GM18508 (cell line): ENCODE data around the gene OCIAD2.
"Not testable (repeated sequence)": the region's sequence is repeated elsewhere in the genome, so short reads cannot be mapped to it uniquely, and the experiment has no call there.

Experiments
- ATAC-seq: cut with Tn5 transposase; IDR thresholded peaks from one replicate; pipeline ENCODE4 v1.9.1; 2021; ENCODE audit warnings: moderate number of reproducible peaks; ENCODE audit not compliant: insufficient read depth, unreplicated experiment

The OCIAD2 gene

DNA sequence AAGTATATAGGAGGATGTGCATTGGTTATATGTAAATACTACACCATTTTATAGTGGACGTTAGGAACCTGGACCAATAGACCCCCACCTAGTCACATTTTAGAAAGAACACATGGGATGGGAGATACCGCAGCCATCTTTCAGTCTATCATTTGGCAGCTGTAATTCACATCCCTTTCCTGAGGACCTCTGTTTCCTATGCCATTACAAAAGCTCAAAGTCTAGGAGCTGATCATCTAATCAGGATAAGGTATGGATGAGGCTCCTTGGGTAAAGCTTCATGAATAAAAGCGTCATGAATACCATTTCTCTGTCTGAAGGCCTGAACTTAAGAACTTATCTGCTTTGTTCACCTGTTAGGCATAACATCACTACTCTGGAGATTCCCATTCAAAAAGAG lies 44.5 kb downstream of the OCIAD2 start:
- no peak for ATAC-seq

DNA sequence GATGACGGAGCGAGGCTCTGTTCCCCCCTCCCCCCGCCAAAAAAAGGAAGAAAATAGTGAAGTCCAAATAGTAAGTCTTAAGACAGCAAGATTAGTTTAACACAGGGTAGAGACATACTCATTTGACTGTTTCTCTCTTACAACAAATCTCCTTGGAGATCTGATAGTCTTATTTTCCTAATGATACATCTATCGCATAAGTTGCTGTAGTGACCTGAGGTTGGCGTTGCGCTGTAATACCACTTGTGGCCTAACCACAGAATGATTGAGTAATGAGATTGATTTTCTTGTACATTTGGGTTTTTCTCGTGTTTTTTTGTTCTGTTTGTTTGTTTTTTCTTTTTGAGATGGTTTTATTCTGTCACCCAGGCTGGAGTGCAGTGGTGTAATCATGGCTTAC lies 48.4 kb downstream of the OCIAD2 start:
- ATAC-seq, result no peak

DNA sequence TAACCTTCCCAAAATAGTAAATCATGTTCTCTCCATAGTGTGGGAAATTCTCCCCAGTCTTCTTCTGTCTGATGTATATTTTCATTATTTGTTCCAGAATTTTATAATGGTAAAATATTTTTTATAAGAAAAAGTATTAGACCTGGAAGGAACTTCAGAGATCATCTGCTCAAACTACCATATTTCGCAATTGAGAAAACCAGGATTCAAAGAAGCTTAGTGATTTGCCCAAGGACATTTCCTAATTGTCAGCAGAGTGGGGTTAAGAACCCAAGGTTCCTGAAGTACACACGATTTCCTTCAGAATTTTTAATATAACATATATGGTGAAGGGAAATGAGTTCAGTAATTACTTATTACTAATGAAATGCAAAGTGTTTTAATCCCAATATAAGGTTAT lies 51.6 kb downstream of the OCIAD2 start:
- no peak for ATAC-seq

DNA sequence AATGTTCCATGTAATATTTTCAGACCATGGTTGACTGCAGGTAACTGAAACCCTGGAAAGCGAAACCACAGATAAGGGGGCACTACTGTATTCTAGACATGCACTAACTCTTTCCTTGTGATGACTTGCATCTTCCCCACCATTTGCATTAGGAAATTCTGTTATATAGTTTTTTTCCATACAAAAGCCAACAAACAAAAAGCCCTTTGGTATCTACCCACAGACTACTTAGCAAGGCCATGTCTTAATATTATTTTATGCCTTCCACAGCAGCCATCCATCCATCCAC lies 52.2 kb downstream of the OCIAD2 start:
- ATAC-seq, result no peak

DNA sequence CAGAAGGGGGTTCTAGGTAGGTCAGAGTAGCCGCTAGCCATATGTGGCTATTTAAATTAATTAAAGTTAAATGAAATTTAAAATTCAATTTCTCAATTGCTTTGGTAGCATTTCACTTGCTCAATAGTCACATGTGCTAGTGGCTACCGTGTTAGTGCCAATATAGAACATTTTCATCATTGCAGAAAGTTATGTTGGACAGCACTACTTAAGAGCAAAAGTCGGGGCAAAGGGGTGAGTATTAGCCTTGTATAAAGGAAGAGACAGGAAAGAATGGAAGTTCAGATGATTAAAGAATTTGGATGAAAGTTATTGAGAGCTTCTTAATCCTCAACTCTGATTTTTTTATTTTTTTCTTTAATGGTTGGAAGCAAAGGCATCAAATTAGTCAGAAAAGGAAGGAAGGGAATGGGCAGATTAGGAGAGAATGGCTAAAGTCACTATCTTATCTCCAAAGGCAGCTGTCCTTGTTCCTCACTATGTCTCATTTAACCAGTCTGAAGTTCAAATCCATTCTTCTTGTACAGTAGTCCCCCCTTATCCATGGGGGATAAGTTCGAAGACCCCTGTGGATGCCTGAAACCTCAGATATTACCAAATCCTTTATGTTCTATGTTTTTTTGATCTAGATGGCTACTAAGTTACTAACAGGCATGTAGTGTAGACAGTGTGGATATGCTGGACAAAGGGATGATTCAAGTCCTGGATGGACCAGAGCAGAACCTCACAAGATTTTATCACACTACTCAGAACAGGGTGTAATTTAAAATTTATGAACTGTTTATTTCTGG lies 52.8 kb downstream of the OCIAD2 start:
- no peak for ATAC-seq

DNA sequence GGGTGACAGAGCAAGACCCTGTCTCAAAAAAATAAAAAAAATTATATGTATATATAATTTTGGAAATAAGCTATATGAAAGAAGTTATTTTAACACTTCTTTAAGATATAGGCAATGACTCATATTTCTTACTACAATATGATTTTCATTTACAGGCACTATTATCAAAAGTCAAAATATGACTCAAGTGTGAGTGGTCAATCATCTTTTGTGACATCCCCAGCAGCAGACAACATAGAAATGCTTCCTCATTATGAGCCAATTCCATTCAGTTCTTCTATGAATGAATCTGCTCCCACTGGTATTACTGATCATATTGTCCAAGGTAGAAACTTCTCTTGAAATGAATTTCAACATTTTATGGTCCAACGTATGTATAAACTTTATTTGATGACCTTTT lies 54.9 kb downstream of the OCIAD2 start:
- ATAC-seq, result no peak

DNA sequence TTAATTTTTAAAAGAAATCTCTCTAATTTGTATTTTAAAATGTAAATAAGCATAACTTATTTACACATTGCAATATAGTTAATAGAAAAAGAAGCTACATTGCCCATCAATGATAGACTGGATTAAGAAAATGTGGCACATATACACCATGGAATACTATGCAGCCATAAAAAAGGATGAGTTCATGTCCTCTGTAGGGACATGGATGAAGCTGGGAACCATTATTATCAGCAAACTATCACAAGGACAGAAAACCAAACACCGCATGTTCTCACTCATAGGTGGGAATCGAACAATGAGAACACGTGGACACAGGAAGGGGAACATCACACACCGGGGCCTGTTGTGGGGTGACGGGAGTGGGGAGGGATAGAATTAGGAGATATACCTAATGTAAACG lies 57.8 kb downstream of the OCIAD2 start:
- not testable (repeated sequence) for ATAC-seq

DNA sequence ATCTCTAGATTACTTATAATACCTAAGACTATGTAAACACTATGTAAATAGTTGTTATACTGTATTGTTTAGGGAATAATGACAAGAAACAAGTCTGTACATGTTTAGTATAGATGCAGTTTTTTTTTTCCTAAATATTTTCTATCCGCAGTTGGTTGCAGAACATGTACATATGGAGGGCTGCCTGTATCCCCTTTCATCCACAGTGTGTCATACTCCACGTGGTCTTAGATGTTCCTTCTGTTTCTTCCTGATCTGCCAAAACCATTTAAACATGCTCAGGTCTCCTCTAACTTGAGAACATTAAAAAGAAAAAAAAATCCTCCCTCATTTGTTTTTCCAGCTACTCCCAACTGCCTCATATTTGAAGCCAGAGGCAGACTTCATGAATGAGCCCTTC lies 61.7 kb downstream of the OCIAD2 start:
- ATAC-seq, result no peak

DNA sequence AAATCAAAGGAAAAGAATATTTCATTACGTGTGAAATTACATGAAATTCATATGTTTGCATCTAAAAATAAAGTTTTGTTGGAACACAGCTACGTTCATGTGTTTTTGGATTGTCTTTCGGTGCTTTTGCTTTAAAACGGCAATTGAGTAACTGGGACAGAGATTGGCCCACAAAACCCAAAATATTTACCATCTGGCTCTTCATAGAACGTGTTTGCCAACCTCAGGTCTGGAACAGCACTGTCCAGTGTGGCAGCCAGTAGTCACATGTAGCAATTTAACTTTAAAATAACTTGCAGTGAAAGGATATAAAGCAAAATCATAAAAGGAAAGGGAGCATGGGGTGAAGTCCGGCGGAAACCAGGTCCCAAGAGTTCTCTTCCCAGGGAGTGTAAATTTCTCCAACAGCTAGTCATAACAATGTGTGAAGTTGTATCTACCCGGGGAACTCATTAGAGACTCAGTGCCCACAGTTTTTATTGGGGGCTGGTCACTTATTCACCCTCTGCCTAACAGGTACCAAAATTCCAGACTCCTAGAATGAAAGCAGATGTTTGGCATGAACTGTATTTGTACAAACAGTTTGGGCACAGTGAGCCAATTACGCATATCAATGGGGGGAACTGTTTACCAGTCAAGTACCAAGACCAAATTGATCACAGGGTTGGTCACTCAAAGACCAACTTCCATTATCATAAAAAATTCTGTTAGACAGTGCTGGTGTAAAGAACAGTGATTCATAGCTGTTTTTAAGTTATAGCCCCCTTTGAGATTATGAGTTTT lies 65.3 kb downstream of the OCIAD2 start:
- no peak for ATAC-seq

DNA sequence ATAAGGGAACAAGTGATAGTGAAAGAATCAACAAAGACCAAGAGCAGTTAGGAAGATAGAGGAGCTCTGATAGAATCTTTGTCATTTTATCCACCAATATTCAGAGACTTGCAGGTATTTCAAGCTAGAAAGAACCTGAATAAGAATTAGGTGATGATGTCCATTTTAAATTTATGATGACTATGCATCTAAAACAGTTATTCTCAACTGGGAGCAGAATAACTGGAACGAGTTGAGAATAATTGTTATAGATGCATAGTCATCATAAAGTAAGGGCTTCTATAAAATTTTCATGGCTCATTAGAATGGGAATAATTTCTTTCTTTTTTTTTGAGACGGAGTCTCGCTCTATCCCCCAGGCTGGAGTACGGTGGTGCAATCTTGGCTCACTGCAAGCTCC lies 69.9 kb downstream of the OCIAD2 start:
- ATAC-seq, result no peak
